ENCODE measurements around the gene TPM4.
"Not testable (repeated sequence)": the region's sequence is repeated elsewhere in the genome, so short reads cannot be mapped to it uniquely, and the experiment has no call there.

The TPM4 gene

DNA sequence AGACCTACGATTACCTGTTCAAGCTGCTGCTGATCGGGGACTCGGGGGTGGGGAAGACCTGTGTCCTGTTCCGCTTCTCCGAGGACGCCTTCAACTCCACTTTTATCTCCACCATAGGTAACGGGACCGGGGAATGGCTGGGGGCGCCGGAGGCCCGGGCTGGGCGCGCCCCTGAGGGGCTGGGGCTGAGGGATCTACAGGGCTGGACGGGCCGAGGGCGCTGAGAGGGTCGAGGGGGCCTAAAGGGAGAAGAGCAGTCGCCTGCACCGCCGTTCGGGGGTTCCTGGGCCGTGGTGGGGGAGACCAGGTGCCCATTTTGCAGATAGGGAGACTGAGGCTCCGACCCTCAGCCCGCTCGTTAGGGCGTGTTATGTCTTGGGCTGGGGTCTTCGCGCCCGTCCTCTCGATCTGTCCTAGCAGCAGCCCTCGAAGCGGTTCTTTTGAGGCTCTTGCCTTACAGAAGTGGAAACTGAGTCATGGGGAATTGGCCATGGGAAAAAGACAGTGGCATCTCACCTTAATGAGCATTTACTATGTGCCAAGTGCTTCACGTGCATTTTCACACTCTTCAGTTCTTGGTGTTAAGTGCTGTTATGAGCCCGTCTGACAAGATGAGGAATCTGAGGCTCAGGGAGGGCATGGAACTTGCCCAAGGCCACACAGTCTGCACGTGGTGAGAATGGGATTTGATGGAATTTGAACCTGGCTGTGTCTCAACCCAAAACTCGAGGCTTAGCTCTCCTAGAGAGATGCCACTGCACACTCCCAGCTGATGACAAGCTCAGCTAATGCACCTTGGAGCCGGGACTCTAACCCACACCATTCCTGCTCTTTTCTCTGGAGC, 35.8 kb downstream of the TPM4 start:
- H3K9ac ChIP-seq (ENCODE audit: low read depth, low read length): peak overlapping the region; percentile 94
- peak overlapping the region; percentile 45 for H3K27ac ChIP-seq (ENCODE audit: low read length)
- H3K27me3 ChIP-seq (ENCODE audit: insufficient read depth, low read length): no peaks in the 10 kb centered on the region
- peak overlapping the region; percentile 95 for H3K4me3 ChIP-seq (ENCODE audit: low read length)
- H3K4me1 ChIP-seq (ENCODE audit: insufficient read depth, low read length): peaks cover 7% of the 10 kb centered on the region
- H3K36me3 ChIP-seq (ENCODE audit: insufficient read depth, low read depth, low read length): peaks cover 22% of the 10 kb centered on the region; the same call in 1 of the 2 replicates
- H3K9me3 ChIP-seq (ENCODE audit: insufficient read depth, low read depth, low read length): no peaks in the 10 kb centered on the region

GRCh38 chr19:16112778-16113177, 36.5 kb downstream of the TPM4 start:
- no peak overlapping the region for H3K27ac ChIP-seq (ENCODE audit: low read length)
- peak overlapping the region; percentile 95 for H3K4me3 ChIP-seq (ENCODE audit: low read length)
- peak overlapping the region; percentile 94; the same call in 1 of the 2 replicates for H3K9ac ChIP-seq (ENCODE audit: low read depth, low read length)
- peaks cover 7% of the 10 kb centered on the region; the same call in 1 of the 2 replicates for H3K4me1 ChIP-seq (ENCODE audit: insufficient read depth, low read length)
- no peaks in the 10 kb centered on the region for H3K9me3 ChIP-seq (ENCODE audit: insufficient read depth, low read depth, low read length)
- peaks cover 22% of the 10 kb centered on the region; the same call in 1 of the 2 replicates for H3K36me3 ChIP-seq (ENCODE audit: insufficient read depth, low read depth, low read length)
- no peaks in the 10 kb centered on the region for H3K27me3 ChIP-seq (ENCODE audit: insufficient read depth, low read length)

- Histone ChIP-seq H3K27ac (ENCODE audit: low read length) (no peak overlapping the region), H3K36me3 (ENCODE audit: insufficient read depth, low read depth, low read length) (peaks cover 32% of the 10 kb centered on the region)
Measured at GRCh38 chr19:16113727-16114126, 37.4 kb downstream of the TPM4 start.

DNA sequence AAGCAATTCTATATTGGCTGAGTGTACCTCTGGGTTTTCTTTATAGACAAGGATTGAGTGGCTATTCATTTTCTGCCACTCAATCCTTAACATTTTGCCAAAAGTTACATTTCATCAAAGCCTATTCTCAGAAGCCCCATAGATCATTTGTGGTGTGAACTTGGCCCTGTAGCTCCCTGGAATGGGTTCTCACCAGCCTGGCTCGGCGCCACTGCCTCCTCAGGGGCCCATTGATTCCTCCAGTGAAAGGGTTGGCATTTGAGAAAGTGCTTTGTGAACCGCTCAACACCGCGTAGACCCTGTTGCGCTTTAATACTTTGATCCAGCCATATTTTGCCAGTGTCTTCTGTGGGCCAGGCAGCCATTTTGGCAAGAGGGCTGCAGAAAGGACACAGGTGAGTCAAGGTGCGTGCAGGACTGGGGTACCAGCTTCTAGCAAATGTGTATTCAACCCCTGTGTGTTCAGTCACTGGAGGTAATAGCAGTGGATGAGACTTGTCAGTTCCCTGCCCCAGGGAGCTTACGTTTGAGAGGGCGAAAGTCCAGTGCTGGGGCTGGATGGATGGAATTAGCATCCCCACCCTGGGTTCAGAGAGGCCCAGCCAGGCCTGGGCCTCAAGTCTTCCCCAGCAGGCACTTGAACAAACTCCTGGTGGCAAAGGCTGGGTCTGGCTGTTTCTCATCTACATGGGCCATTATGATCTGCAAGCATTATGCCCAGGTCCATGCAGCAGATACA, 39.2 kb downstream of the TPM4 start:
- peaks cover 7% of the 10 kb centered on the region; the same call in 1 of the 2 replicates for H3K4me1 ChIP-seq (ENCODE audit: insufficient read depth, low read length)
- H3K27me3 ChIP-seq (ENCODE audit: insufficient read depth, low read length): no peaks in the 10 kb centered on the region
- no peaks in the 10 kb centered on the region for H3K9me3 ChIP-seq (ENCODE audit: insufficient read depth, low read depth, low read length)
- H3K9ac ChIP-seq (ENCODE audit: low read depth, low read length): no peak overlapping the region
- H3K4me3 ChIP-seq (ENCODE audit: low read length): no peak overlapping the region
- peaks cover 47% of the 10 kb centered on the region for H3K36me3 ChIP-seq (ENCODE audit: insufficient read depth, low read depth, low read length)
- no peak overlapping the region for H3K27ac ChIP-seq (ENCODE audit: low read length)

More at GRCh38 chr19:16113727-16114126, 37.4 kb downstream of the TPM4 start:
- no peak overlapping the region for H3K9ac ChIP-seq (ENCODE audit: low read depth, low read length)
- H3K4me1 ChIP-seq (ENCODE audit: insufficient read depth, low read length): peaks cover 7% of the 10 kb centered on the region; the same call in 1 of the 2 replicates
- no peaks in the 10 kb centered on the region for H3K9me3 ChIP-seq (ENCODE audit: insufficient read depth, low read depth, low read length)
- H3K4me3 ChIP-seq (ENCODE audit: low read length): no peak overlapping the region
- H3K27me3 ChIP-seq (ENCODE audit: insufficient read depth, low read length): no peaks in the 10 kb centered on the region

DNA sequence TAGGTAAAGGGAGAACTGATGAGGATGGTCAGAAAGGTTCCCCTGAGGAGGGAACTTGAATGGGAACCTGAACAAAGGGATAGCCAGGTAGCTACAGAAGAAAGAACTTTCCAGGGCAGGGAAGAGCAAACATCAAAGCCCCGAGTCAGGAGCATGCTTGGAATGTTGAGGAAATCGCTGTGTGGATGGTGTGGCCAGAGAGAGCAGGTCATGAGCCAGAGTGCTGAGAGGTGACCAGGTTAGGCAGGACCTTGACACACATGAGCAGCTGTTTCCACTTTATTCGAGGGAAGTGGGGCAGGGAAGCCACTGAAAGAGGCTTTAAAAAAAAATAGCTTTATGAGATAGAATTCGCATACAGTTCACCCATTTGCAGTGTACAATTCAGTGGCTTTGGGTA, 39.8 kb downstream of the TPM4 start:
- Histone ChIP-seq H3K4me1 (ENCODE audit: insufficient read depth, low read length) (peaks cover 7% of the 10 kb centered on the region; the same call in 1 of the 2 replicates), H3K27ac (ENCODE audit: low read length) (no peak overlapping the region), H3K9me3 (ENCODE audit: insufficient read depth, low read depth, low read length) (no peaks in the 10 kb centered on the region), H3K9ac (ENCODE audit: low read depth, low read length) (no peak overlapping the region), H3K27me3 (ENCODE audit: insufficient read depth, low read length) (no peaks in the 10 kb centered on the region), H3K4me3 (ENCODE audit: low read length) (no peak overlapping the region), H3K36me3 (ENCODE audit: insufficient read depth, low read depth, low read length) (peaks cover 52% of the 10 kb centered on the region)

DNA sequence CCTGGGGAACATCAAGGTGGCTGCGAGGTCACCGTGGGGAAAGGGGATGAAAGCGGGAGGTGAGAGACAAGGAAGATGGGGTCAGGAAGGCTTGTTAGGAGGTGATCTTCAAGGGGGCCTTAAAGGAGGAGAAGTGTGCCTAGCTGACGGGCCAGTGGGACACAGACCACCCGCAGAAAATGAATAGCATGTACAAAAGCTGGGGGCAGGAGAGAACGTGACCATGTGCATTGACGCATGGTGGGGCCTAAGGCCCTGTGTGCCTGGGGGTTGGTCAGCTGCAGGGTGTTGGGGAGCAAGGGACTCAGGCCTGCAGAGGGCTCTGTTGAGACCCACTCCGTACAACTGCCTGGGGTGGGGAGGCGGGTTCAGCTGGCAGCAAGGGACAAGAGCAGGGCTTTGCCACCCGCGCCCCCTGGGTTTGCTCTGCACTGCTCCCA, 41.3 kb downstream of the TPM4 start:
- no peaks in the 10 kb centered on the region for H3K27me3 ChIP-seq (ENCODE audit: insufficient read depth, low read length)
- peaks cover 3% of the 10 kb centered on the region; the same call in 1 of the 2 replicates for H3K4me1 ChIP-seq (ENCODE audit: insufficient read depth, low read length)
- H3K9me3 ChIP-seq (ENCODE audit: insufficient read depth, low read depth, low read length): no peaks in the 10 kb centered on the region
- no peak overlapping the region for H3K4me3 ChIP-seq (ENCODE audit: low read length)
- no peak overlapping the region for H3K9ac ChIP-seq (ENCODE audit: low read depth, low read length)
- H3K27ac ChIP-seq (ENCODE audit: low read length): no peak overlapping the region
- peaks cover 68% of the 10 kb centered on the region for H3K36me3 ChIP-seq (ENCODE audit: insufficient read depth, low read depth, low read length)

DNA sequence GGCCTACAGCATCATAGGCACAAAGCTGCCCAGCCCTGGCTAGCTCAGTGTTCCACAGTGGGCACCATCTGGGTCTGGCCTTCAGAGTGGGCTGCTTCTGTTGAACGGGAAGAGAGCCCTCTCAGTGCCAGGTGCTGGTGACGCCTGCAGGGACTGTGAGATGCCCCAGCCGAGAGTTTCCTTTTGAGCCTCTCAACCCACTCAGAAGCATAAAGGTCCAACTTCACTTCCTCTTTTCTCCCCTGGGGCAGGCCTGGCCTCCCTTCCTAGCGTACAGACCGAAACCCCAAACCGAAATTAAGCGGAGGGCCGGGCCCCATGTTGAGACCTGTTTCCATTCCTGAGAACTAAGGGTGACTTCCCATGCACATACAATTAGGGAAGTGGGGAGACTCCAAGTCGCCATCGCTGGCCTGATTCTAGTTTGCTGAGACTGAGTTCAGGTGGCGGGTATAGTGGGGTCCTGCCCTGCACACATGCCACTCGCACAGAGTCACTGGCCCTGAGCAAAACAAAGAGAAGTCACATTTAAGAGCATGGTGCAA, 42.3 kb downstream of the TPM4 start:
- H3K36me3 ChIP-seq (ENCODE audit: insufficient read depth, low read depth, low read length): peaks cover 76% of the 10 kb centered on the region
- no peak overlapping the region for H3K4me3 ChIP-seq (ENCODE audit: low read length)
- H3K27me3 ChIP-seq (ENCODE audit: insufficient read depth, low read length): no peaks in the 10 kb centered on the region
- no peaks in the 10 kb centered on the region for H3K9me3 ChIP-seq (ENCODE audit: insufficient read depth, low read depth, low read length)
- H3K9ac ChIP-seq (ENCODE audit: low read depth, low read length): no peak overlapping the region
- H3K4me1 ChIP-seq (ENCODE audit: insufficient read depth, low read length): no peaks in the 10 kb centered on the region; the same call in 1 of the 2 replicates
- H3K27ac ChIP-seq (ENCODE audit: low read length): no peak overlapping the region

GRCh38 chr19:16119075-16119857, 43.0 kb downstream of the TPM4 start:
- not testable (repeated sequence) for H3K4me3 ChIP-seq (ENCODE audit: low read length); H3K27ac ChIP-seq (ENCODE audit: low read length)

DNA sequence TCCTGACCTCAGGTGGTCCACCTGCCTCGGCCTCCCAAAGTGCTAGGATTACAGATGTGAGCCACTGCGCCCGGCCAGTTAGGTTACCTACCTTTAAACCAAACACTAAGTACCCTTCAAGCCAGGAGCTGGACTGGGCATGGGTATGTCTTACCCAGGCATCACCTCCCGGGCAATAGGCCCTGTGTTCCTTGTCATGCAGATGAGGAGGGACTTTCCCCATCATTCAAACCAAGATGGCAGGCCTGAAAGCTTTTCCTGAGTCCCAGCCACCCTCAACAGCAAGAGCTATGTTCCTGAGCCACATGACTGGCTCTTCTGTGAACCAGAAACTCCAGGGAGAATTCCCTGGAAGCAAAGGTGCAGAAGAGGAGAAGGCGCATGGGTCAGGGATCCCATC, 44.8 kb downstream of the TPM4 start:
- no peak overlapping the region for H3K9ac ChIP-seq (ENCODE audit: low read depth, low read length)
- peaks cover 79% of the 10 kb centered on the region for H3K36me3 ChIP-seq (ENCODE audit: insufficient read depth, low read depth, low read length)

More at GRCh38 chr19:16119075-16119857, 43.0 kb downstream of the TPM4 start:
- H3K36me3 ChIP-seq (ENCODE audit: insufficient read depth, low read depth, low read length): peaks cover 79% of the 10 kb centered on the region
- H3K27me3 ChIP-seq (ENCODE audit: insufficient read depth, low read length); H3K9me3 ChIP-seq (ENCODE audit: insufficient read depth, low read depth, low read length); H3K4me1 ChIP-seq (ENCODE audit: insufficient read depth, low read length); H3K9ac ChIP-seq (ENCODE audit: low read depth, low read length): not testable (repeated sequence)

GRCh38 chr19:16121967-16122366, 45.7 kb downstream of the TPM4 start:
- Histone ChIP-seq H3K9ac (ENCODE audit: low read depth, low read length) (no peak overlapping the region), H3K36me3 (ENCODE audit: insufficient read depth, low read depth, low read length) (peaks cover 84% of the 10 kb centered on the region), H3K27me3 (ENCODE audit: insufficient read depth, low read length) (no peaks in the 10 kb centered on the region), H3K4me3 (ENCODE audit: low read length) (no peak overlapping the region), H3K27ac (ENCODE audit: low read length) (no peak overlapping the region), H3K9me3 (ENCODE audit: insufficient read depth, low read depth, low read length) (no peaks in the 10 kb centered on the region), H3K4me1 (ENCODE audit: insufficient read depth, low read length) (no peaks in the 10 kb centered on the region)

More for the DNA sequence above, 44.8 kb downstream of the TPM4 start:
- Histone ChIP-seq H3K27ac (ENCODE audit: low read length) (no peak overlapping the region), H3K4me1 (ENCODE audit: insufficient read depth, low read length) (no peaks in the 10 kb centered on the region), H3K27me3 (ENCODE audit: insufficient read depth, low read length) (no peaks in the 10 kb centered on the region), H3K4me3 (ENCODE audit: low read length) (no peak overlapping the region), H3K9me3 (ENCODE audit: insufficient read depth, low read depth, low read length) (no peaks in the 10 kb centered on the region)

- H3K27ac ChIP-seq (ENCODE audit: low read length): no peak overlapping the region
- H3K4me1 ChIP-seq (ENCODE audit: insufficient read depth, low read length): no peaks in the 10 kb centered on the region
- no peaks in the 10 kb centered on the region for H3K27me3 ChIP-seq (ENCODE audit: insufficient read depth, low read length)
- no peak overlapping the region for H3K4me3 ChIP-seq (ENCODE audit: low read length)
- no peak overlapping the region for H3K9ac ChIP-seq (ENCODE audit: low read depth, low read length)
- peaks cover 94% of the 10 kb centered on the region for H3K36me3 ChIP-seq (ENCODE audit: insufficient read depth, low read depth, low read length)
- H3K9me3 ChIP-seq (ENCODE audit: insufficient read depth, low read depth, low read length): no peaks in the 10 kb centered on the region
Measured at GRCh38 chr19:16124953-16125352, 48.7 kb downstream of the TPM4 start.

Measured in iPS-20b (cell line).